ENCODE results near the gene IDH3B.
"Not testable (repeated sequence)": the region's sequence is repeated elsewhere in the genome, so short reads cannot be mapped to it uniquely, and the experiment has no call there.

Gene IDH3B

DNA sequence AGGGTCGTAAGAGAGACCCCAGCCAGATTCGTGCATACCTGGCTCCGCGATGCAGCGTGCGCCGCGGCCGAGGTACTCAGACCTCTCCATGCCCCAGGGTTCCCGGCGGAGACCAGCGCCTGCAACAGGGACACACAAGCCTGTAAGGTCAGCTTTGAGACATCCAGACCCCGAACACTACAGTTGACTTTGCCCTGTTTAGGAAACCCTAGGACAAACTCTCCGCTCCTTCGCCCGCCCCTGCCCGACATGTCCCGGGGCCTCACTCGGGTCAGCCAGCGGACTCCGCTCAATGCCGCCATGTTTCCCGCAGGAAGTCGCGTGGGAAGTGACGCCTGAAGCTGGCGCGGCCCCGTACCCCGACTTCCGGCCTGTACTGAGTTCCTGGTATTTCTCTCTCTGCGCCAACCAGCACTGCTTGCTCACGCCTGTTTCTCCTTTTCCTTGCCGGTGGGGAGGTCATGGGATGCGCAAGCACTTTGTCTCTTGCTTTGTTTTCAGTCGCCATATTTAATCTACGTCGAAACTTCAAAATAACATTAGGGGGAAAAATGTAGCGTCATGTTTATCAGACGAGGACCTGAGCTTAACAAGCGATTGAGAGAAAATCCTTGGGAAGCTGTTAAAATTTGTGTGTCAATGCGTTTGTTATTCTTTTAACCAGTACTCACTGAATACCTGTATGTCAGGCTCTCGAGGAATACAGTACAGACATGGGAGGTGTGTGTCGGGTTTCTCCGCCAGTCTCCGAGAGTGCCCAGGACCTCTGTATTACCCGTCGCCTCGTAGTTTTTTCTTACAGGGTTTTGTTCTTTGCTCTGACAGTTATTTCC lies at the start of gene IDH3B:
Gene IDH3B (minus strand): TSS at position 330 of the 833 bp plus-strand sequence. CDS start 28 bp downstream, at position 302.
- DNase-seq: peak; percentile 96

DNA sequence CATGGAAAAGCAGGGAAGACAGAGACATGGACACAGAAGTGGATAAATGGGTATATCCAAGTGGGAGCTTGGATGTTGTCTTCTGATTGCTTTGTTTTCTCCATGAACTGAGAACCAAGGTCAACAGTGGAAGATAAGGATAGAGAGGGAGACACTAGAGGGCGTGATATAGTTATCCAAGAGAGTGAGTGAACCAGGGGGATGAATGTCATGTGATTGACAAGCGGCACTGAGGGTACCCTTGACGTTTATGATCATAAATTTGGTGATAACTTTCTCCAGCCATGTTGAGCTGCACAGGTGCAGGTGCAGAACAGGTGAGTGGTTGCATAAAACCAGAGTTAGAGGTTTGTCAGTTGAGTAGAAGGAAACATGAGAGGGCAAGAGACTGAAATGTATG lies 49.3 kb upstream of the IDH3B start:
- no peak for DNase-seq

DNA sequence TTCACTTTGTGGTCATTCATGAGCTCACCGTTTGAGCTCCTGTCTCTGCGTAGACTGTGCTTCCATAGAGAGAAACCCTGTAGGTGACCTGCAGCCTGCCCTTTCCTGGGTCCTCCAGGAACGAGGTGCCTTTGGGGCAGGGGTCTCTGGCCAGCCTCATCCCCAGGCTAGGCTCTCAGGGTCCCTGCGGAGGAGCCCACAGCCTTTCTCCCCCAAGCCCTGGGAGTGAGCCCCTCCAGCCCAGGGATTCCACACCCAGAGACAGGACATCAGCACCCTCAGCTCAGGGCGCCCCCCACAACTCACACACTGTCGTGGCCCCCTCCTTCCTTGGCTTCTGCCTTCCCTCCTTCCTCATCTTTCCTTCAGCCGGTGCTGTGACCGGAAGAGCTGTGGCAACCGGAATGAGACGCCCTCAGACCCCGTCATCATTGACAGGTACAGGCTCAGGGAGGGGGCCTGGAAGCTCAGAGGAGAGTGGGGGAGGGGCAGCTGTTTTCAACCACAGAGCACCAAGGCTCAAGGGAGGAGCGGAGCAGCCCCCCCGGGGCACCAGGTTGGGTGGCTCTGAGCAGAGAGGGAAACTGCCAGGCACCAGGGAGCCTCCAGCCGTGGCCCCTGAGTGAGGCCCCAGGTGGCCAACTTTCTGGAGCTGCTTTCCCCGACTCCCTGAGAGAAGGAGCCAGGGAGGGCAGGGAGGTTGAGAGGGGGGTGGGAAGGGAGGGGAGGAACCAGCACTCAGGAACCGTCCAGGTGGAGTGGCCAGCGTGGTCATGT lies 45.4 kb upstream of the IDH3B start:
- no peak for DNase-seq

DNA sequence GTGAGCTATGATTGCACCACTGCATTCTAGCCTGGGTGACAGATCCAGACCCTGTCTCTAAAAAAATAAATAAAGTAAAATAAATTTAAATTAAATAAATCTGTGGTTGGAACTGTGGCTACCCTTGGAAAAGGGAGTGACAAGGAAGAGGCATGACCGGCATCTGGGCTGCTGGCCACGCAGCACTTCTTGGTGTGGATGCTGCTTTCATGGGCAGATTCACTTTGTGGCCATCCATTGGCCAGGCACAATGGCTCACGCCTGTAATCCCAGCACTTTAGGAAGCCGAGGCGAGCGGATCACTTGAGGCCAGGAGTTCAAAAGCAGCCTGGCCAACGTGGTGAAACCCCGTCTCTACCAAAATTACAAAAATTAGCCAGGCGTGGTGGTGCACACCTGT lies 44.6 kb upstream of the IDH3B start:
- no peak for DNase-seq

DNA sequence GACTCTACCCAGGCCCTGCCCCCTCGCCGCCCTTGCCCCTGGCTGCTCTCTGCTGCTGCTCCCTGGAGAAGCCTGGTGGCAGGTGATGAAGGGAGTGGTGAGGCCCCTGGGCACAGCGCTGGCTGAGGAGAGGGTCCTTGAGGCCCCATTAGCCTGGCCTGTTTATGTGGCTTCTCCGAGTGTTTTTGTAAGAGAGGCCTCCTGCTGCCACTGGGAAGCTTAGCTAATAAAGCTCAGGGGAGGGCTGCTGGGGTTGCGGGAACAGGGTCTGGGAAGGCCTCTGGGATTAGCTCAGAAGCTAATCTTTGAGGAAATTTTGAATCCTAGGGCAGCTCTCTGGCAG lies 44.0 kb upstream of the IDH3B start:
- DNase-seq: no peak

DNA sequence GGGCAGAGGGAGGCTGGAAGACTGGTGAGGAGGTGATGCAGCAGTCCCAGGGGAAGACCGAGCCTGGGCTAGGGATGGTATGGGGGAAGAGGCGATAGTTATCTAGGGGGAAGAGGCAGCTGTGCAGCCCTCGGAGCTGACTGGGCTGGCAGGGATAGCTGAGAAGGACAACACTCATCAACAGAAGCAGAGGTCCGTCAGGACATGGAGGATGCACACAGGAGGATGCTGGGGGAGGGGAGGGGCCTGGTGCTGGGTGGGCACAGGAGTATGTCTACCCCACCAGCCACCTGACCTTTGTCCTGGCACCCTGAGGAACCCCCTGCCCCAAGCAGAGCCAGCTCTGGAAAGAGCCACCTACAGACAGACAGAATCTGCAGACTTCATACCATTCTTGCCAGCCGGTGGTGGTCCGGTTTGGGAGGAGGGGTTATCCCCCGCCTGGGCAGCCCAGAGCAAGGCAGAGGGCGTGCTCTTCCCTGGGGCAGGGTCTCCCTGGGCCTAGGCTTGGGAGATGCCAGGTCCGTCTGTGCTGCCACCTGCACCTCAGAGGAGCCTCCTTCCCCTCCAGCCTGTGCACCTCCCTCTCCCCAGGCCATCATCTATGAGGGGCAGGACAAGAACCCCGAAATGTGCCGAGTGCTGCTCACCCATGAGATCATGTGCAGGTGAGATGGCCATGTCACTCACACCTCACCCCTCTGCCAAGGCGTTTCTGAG lies 43.5 kb upstream of the IDH3B start:
- DNase-seq: no peak

DNA sequence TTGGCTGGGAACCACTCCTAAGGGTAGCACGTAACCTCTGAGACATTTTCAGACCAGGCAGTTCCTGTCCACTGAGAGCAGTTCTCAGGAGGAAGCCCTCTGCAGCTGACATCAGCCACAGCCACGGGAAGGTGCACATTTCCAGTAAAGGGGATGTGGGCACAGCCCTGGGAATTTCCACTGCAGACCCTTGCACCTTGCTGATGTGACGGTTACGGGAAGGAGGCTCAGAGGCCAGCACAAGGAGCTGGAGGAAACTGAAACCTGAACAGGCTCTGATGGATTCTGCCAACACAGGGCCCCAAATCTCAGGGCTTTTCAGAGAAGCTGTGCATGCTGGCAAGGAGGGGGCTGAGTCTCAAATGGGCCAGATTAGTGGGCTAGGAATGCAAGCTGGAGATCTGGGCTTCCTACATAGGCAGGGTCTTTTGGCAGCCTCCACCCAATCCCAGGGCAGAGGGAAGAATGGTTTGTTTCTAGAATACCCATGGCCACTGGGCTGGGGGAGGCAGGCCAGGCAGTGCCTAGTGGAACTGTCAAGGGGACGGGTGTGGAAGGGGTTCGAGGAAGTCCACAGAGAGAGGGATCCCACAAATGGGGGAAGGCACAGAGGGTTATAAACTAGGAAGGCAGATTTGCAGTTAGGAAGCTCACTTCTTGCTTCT lies 42.8 kb upstream of the IDH3B start:
- DNase-seq: no peak

DNA sequence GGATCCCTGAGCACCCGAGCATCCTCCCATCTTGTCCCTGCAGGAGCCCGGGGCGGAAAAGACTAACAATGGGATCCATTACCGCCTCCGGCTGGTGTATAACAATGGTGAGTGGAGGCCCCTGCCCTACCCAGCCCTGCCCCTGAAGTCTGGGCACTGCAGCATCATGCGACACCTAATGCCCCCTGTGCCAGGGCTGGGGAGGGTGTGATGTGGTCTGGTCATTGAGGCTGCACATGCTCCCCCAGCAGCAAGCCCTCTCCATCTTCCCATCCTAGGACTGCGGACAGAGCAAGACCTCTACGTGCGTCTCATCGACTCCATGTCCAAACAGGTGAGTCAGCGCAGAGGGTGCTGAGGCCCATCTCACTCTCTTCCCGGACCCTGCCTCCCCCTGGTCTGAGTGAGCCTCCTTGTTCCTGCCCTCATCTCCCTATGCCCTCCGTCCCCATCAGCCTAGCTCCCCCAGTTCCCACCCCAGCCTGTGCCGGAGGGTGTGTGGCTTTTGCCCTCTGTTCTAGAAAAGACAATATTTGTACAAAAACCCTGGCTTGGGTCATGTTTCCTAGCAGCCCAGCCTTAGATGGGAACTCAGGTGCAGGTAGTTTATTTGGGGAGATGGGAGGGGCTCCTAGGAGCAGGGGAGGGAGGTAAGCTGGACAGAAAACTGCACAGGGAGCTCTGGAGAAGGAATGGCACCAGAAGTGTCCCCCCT lies 42.1 kb upstream of the IDH3B start:
- no peak for DNase-seq

DNA sequence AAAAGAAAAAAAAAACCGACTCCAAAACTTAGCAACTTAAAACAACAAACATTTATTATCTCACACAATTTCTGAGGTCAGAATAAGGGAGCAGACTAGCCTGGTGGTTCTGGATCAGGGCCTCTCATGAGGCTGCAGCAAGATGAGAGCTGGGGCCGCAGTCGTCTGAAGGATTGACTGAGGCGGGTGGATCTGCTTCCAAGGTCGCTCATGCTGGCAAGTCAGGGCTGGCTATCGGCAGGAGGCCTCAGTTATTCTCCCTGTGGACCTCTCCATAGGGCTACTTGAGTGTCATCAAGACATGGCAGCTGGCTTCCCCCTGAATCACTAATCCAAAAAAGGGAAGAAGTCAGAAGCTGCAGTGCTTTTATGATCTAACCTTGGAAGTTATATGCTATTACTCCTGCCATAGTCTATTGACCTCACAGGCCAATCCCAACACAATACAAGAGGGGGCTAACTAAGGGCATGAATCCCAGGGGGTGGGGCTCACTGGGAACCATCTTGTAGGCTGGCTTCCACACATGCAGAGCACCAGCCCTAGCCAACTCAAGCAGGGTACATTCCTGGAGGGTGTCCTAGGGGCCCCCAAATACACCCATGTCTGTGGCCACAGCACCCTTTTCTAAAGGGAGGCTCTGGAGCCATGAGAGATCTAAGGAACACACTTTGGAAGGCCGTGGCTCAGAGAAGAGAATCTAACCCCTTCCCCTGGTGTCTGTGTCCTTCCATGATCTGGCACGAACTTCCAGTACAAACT lies 39.9 kb upstream of the IDH3B start:
- DNase-seq: no peak

DNA sequence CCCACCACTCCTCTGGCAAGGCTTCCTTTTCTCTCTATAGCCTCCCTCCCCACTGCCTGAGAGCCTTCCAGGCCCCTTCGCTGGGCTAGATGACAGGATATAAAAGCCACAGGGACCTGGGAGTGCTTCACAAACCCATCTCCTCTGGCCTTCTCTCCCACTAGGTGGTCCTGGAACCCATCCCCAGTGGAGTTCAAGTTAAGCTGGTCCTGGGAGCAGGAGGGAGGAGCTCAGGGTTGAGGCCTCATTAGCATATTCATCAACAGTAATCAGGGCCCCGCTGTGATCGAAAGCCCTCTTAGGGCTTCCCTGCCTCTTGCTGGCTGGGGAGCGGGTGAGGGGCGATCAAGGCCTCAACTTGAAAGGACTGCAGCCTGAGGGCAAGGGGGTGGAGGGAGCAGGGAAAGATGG lies 37.7 kb upstream of the IDH3B start:
- no peak for DNase-seq

DNA sequence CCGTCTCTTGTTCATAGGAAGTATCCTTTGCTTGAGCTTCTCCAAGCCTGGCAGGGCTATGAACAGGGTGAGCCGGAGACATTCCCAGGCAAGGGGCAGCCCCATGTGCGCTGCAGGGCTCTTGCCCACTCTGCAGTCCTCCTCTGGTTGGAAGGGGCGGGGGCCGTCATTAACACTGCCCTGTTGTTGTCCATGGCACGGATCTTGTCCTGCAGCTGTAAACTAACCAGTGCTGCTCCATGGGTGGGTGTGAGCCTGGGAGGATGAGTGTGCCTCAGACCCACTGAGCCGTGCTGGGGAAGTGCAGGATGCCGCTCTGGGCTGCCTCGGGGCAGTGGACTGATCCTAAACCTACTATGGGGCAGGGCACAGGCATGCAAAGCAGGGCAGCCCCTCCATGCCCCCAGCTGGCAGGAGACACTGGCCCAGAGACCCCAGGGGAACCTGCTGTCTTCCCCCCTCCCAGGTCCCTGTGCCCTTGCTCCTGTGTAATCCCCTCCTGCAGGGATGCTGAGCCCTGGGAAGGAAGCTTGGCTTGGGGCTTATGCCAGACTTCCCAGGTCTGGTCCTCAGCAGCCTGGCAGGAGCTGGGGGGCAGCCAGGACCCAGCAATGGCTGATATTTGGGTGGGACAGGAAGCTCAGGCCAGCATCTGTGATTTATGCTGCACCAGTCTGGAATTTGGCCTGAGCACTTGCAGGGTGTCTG lies 37.1 kb upstream of the IDH3B start:
- no peak for DNase-seq

DNA sequence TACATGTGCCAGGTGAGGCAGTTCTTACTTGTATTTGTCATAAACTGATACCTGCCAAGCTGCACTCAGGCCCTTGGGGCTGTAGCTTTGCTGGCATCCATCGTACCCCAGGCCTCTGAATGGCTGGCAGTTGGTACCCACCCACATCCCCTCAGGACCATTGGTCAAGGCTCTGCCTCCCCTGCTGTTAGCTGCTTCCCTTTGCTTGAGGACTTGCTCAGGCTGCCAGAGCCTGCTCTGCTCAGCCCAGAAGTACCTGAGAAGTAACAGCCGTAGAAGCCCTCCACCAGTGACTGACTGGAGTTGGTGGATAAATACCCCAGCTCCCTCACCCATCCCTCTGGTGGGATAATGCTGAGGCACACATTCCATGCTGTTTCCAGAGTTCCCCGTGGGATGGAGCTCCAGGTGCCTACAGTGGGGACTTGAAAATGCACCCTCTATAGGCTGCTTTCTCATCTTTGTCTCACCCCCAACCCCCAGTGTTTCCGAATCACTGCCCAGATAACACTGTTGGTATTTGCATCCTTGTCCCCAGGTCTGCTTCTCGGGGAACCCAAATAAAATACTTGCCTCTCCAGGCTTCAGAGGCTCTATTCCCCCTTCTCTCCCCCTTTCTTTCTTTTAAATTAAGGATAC lies 35.9 kb upstream of the IDH3B start:
- DNase-seq: no peak

DNA sequence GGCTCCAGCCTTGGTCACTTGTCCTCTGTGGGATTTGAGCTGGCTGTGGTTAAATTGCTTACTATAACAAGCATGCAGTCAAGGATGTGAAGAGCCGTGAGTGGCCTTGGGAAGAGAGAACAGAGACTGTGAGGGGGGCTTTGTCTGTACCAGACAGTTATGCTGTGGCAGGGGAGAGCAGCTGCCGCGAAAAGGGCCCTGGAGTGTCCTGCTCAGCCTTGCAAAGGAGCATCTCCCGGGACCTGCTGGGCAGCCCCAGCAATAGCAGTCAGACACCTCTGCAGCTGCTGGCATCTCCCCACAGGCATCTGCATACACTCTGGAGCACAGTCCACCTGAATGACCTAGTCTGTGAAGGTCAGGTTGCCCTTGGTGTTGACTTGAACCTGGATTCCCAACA lies 34.9 kb upstream of the IDH3B start:
- no peak for DNase-seq

DNA sequence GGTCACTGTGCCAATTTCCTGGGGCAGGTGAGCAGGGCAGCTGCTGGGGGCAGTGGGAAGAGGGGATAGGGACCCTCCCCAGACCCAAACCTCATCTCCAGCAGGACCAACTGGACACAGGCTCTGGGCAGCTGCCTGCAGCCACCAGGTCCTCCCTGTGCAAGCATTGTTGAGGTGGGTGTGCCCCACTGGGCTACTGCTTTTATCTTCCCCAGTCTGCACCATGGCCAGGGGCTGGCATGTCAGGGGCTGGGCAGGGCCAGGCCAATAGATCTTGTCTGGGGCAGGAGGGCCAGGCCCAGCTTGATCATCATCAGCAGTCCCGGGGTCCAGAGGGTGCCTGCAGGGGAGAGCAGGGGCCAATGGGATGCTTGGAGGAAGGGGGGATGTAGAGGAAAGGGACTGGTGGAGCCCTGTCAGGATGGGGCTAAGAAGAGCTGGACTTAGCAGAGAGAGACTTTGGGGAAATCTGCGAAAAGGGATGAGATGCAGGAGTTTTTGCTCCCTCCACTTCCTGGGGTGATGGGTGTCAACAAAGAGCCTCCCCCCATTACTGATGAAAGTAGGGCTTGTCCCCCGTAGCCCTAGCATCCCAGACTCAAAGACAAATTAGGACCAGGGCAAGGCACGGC lies 34.3 kb upstream of the IDH3B start:
- no peak for DNase-seq

DNA sequence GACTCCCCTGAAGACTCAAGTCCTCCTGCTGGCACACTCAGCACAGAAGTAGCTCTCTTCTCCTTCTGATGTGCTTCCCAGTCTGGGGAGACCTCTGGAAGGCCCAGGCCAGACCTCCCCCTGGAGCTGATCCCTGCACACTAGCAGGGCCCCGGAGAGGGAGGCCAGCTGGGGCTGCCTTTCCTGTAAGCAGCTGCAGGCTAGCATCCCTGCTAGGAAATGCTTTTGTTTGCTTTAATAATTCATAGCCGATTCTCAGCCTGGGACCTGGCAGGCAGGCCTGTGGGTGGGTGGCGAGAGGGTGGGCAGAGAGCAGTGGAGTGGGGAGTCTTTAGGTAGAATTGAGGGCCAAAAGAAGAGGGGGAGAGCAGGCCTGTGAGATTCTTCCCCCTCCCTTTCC lies 33.8 kb upstream of the IDH3B start:
- no peak for DNase-seq

DNA sequence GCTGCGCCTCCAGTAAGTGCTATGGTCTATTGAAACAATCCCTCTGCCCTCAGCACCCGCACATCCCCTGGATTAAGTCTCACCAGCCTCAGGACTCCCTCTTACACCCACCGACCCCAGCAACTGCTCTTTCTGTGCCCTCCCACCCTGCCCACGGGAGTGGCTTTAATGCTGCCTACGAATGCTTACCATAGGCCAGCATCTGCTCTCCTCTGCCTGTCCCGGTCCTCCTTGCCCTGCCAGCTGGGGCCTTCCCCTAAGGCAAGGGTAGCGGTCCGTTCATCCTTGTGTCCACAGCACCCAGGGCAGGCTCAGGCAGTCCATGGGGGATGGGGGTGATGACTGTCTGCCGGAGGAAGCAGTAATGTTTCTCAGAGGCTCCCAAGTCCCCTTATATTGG lies 32.6 kb upstream of the IDH3B start:
- peak; percentile 17 for DNase-seq

DNA sequence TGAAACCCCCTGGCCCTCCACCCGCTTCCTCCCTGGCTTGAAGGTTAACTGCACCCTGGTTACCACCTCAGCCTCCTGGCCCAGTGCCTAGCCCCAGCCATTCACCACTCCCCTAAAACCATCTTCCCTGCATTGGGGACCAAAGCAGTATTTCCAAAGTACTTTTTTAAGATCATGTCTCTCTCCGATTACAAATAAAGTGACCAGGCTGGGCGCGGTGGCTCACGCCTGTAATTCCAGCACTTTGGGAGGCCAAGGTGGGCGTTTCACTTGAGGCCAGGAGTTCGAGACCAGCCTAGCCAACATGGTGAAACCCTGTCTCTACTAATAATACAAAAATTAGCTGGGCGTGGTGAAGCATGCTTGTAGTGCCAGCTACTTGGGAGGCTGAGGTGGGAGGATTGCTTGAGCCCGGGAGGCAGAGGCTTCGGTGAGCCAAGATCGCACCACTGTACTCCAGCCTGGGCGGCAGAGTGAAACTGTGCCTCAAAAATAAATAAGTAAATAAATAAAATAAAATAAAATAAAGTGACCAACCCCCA lies 32.0 kb upstream of the IDH3B start:
- not testable (repeated sequence) for DNase-seq

DNA sequence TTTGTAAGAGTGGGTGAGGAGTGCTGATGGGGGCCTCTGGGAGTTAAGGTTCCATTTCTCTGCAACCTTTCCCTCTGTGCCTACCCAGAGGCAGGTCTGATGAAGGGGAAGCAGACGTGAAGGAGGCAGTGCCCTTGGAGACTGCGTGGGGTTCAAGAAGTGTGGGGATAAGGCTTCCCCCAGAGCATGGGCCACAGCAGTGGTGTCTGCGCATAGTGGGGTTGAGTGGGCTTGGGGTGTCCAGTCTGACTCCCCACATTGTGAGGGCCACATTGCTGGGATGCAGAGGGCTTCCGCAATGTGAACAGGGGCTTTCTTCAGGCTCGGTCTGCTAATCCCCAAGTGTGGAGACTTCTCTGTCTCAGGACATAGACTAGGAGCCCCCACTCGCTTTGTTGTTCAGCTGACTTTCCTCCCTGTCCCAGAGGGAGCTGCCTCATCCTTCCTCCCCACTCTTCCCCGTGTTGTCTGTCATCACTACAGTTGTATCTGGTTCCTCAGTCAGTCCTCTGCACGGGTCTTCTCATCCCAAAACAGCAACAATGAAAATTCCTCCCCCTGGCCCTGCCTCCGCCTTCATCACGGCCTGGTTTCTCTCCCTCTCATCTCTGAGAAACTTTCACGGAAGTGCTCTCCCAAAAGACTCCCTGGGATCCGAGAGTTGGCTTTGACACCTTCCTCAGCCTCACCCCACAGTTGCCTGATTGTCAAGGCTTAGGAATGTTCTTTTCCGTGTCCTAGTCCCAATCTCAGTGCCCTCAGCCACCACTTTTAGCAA lies 31.4 kb upstream of the IDH3B start:
- no peak for DNase-seq

DNA sequence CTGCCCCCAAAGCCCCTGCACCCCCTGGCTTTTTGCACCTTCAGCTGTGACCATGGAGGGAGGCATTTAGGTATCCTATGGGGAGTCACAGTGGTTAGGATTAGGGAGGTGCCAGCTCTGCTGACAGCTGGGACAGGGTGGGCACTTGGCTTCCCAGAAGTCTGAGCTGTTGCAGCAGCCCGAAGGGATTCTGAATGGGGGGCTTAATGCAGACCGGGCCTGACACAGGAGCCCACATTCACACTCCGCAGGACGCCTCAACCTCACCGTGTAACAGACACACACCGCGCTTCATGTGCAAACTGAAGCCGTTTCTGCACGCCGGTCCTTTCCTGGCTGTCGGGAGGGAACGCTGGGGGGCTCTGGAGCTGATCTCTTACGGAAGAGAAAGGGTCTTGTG lies 30.5 kb upstream of the IDH3B start:
- DNase-seq: no peak

All from stimulated activated CD8-positive, alpha-beta memory T cell treated with anti-CD3 and anti-CD28 coated beads, Interleukin-4, amount 100 ng/mL, for 48 hours (primary cell).